ENCODE data around the gene HOXD1.

- TF ChIP-seq CTCF (IDR thresholded peaks at IDR 0.05) (no peak), POLR2AphosphoS5 (IDR thresholded peaks at IDR 0.05; ENCODE audit: insufficient read depth in 1 of 2, low read depth in 1 of 2) (no peak), POLR2A (IDR thresholded peaks at IDR 0.05) (no peak)
These were observed 12.5 kb downstream of the HOXD1 start for GRCh38 chr2:176200971-176201370.

Measured in vagina (tissue), 2 donors.